T-helper 17 cell (primary cell): ENCODE measurements around the gene AKAP13. TPM values are rescaled to one million over a fixed set of nuclear protein-coding genes. Genes with fewer than 3 reads are reported as not detected.

ENCODE experiments used
- ATAC-seq: fragments of 150-1000 bp; cut with Tn5 transposase; 2 replicates; pipeline ENCODE4 v1.10.0; 2021; ENCODE audit warnings: mild to moderate bottlenecking, moderate library complexity
- DNase-seq, 3 donors: peaks; one replicate each; pipeline versions ENCODE4 v3.0.0 to v3.0.0-alpha.2; 2020 to 2021
- H3K9me3 ChIP-seq: one replicate; pipeline ENCODE4 v1.7.0; 2013; ENCODE audit warnings: low read length, mild to moderate bottlenecking; ENCODE audit not compliant: control insufficient read depth, poor library complexity, severe bottlenecking
- H3K27ac Mint-ChIP-seq: one replicate; pipeline ENCODE4 v1.8.0; 2022; ENCODE audit warnings: mild to moderate bottlenecking, moderate library complexity, mixed read lengths
- H3K27me3 Mint-ChIP-seq: one replicate; pipeline ENCODE4 v1.8.0; 2022; ENCODE audit warnings: mixed read lengths
- H3K36me3 Mint-ChIP-seq: one replicate; pipeline ENCODE4 v1.8.0; 2022; ENCODE audit warnings: low read depth, mixed read lengths
- H3K4me1 Mint-ChIP-seq: one replicate; pipeline ENCODE4 v1.8.0; 2022; ENCODE audit warnings: mild to moderate bottlenecking, mixed read lengths
- H3K4me3 Mint-ChIP-seq: one replicate; pipeline ENCODE4 v1.8.0; 2022; ENCODE audit warnings: mild to moderate bottlenecking, moderate library complexity, mixed read lengths
- total RNA-seq, 4 donors: library from RNA in 2 of 4; stranded (reverse) in 2 of 4; gene quantifications; one replicate each; pipeline ENCODE4 v1.2.3 and lab custom pipeline; 2022 to 2026

The AKAP13 gene
- total RNA-seq, 2 donors from 2014 or later = 426 to 437 TPM

- Mint-ChIP-seq H3K27ac (peak overlapping the region; percentile 98), H3K27me3 (no peaks in the 10 kb centered on the region), H3K4me3 (peak overlapping the region; percentile 93), H3K4me1 (peaks cover 54% of the 10 kb centered on the region), H3K36me3 (no peaks in the 10 kb centered on the region)
- ATAC-seq = no peak
- H3K9me3 ChIP-seq = no peaks in the 10 kb centered on the region
- DNase-seq = no peak
Measured at GRCh38 chr15:85381850-85382751, 1.7 kb downstream of the AKAP13 start.

GRCh38 chr15:85382942-85383341, 2.5 kb downstream of the AKAP13 start:
- peak overlapping the region; percentile 75 for H3K4me3 Mint-ChIP-seq
- no peaks in the 10 kb centered on the region for H3K27me3 Mint-ChIP-seq
- no peak for DNase-seq
- no peaks in the 10 kb centered on the region for H3K9me3 ChIP-seq
- peak overlapping the region; percentile 98 for H3K27ac Mint-ChIP-seq
- H3K36me3 Mint-ChIP-seq = no peaks in the 10 kb centered on the region
- peaks cover 55% of the 10 kb centered on the region for H3K4me1 Mint-ChIP-seq
- ATAC-seq = no peak

- no peaks in the 10 kb centered on the region for H3K27me3 Mint-ChIP-seq
- H3K4me1 Mint-ChIP-seq = peaks cover 53% of the 10 kb centered on the region
- H3K9me3 ChIP-seq = no peaks in the 10 kb centered on the region
- H3K36me3 Mint-ChIP-seq = no peaks in the 10 kb centered on the region
- DNase-seq = no peak
- ATAC-seq = no peak
- no peak overlapping the region for H3K27ac Mint-ChIP-seq
- peak overlapping the region; percentile 75 for H3K4me3 Mint-ChIP-seq
Measured at GRCh38 chr15:85383470-85384148, 3.2 kb downstream of the AKAP13 start.

- no peaks in the 10 kb centered on the region for H3K27me3 Mint-ChIP-seq
- no peaks in the 10 kb centered on the region for H3K9me3 ChIP-seq
- peak overlapping the region; percentile 67 for H3K27ac Mint-ChIP-seq
- H3K4me3 Mint-ChIP-seq = no peak overlapping the region
- H3K36me3 Mint-ChIP-seq = no peaks in the 10 kb centered on the region
- no peak for DNase-seq
- peaks cover 45% of the 10 kb centered on the region for H3K4me1 Mint-ChIP-seq
- ATAC-seq = no peak
Measured at GRCh38 chr15:85386261-85386660, 5.9 kb downstream of the AKAP13 start.

- no peak for ATAC-seq
- no peaks in the 10 kb centered on the region for H3K9me3 ChIP-seq
- Mint-ChIP-seq H3K4me3 (no peak overlapping the region), H3K27ac (no peak overlapping the region), H3K4me1 (peaks cover 37% of the 10 kb centered on the region), H3K36me3 (no peaks in the 10 kb centered on the region), H3K27me3 (no peaks in the 10 kb centered on the region)
- DNase-seq = no peak
Measured at GRCh38 chr15:85388566-85389305, 8.3 kb downstream of the AKAP13 start.

- no peak overlapping the region for H3K4me3 Mint-ChIP-seq
- no peak for ATAC-seq
- no peaks in the 10 kb centered on the region for H3K36me3 Mint-ChIP-seq
- H3K27me3 Mint-ChIP-seq = no peaks in the 10 kb centered on the region
- H3K9me3 ChIP-seq = no peaks in the 10 kb centered on the region
- peaks cover 40% of the 10 kb centered on the region for H3K4me1 Mint-ChIP-seq
- DNase-seq = no peak
- no peak overlapping the region for H3K27ac Mint-ChIP-seq
Measured at GRCh38 chr15:85389306-85389650, 8.9 kb downstream of the AKAP13 start.

- Mint-ChIP-seq H3K36me3 (no peaks in the 10 kb centered on the region), H3K27ac (no peak overlapping the region), H3K4me3 (no peak overlapping the region), H3K27me3 (no peaks in the 10 kb centered on the region), H3K4me1 (peaks cover 43% of the 10 kb centered on the region)
- H3K9me3 ChIP-seq = no peaks in the 10 kb centered on the region
- DNase-seq = no peak
- ATAC-seq = no peak
Measured at GRCh38 chr15:85389772-85390171, 9.4 kb downstream of the AKAP13 start.

GRCh38 chr15:85393210-85393609, 12.8 kb downstream of the AKAP13 start:
- peak overlapping the region; percentile 65 for H3K27ac Mint-ChIP-seq
- no peaks in the 10 kb centered on the region for H3K36me3 Mint-ChIP-seq
- no peak overlapping the region for H3K4me3 Mint-ChIP-seq
- H3K27me3 Mint-ChIP-seq = no peaks in the 10 kb centered on the region
- DNase-seq (no peak), ATAC-seq (no peak)
- H3K9me3 ChIP-seq = no peaks in the 10 kb centered on the region
- H3K4me1 Mint-ChIP-seq = peaks cover 35% of the 10 kb centered on the region

- no peak for ATAC-seq
- DNase-seq = no peak
- Mint-ChIP-seq H3K36me3 (no peaks in the 10 kb centered on the region), H3K27ac (peak overlapping the region; percentile 65), H3K4me3 (peak overlapping the region; percentile 19), H3K27me3 (no peaks in the 10 kb centered on the region), H3K4me1 (peaks cover 39% of the 10 kb centered on the region)
- H3K9me3 ChIP-seq = no peaks in the 10 kb centered on the region
Measured at GRCh38 chr15:85394554-85395333, 14.3 kb downstream of the AKAP13 start.

GRCh38 chr15:85396554-85396953, 16.2 kb downstream of the AKAP13 start:
- DNase-seq (no peak), ATAC-seq (no peak)
- H3K27me3 Mint-ChIP-seq = no peaks in the 10 kb centered on the region
- H3K27ac Mint-ChIP-seq = no peak overlapping the region
- no peak overlapping the region for H3K4me3 Mint-ChIP-seq
- H3K36me3 Mint-ChIP-seq = no peaks in the 10 kb centered on the region
- no peaks in the 10 kb centered on the region for H3K9me3 ChIP-seq
- peaks cover 44% of the 10 kb centered on the region for H3K4me1 Mint-ChIP-seq

GRCh38 chr15:85397151-85397550, 16.7 kb downstream of the AKAP13 start:
- DNase-seq (no peak), ATAC-seq (no peak)
- no peaks in the 10 kb centered on the region for H3K9me3 ChIP-seq
- Mint-ChIP-seq H3K4me3 (no peak overlapping the region), H3K36me3 (no peaks in the 10 kb centered on the region), H3K4me1 (peaks cover 47% of the 10 kb centered on the region), H3K27me3 (no peaks in the 10 kb centered on the region), H3K27ac (no peak overlapping the region)

- H3K9me3 ChIP-seq = no peaks in the 10 kb centered on the region
- H3K4me1 Mint-ChIP-seq = peaks cover 48% of the 10 kb centered on the region
- H3K27me3 Mint-ChIP-seq = no peaks in the 10 kb centered on the region
- no peak overlapping the region for H3K27ac Mint-ChIP-seq
- DNase-seq = no peak
- ATAC-seq = no peak
- no peak overlapping the region for H3K4me3 Mint-ChIP-seq
- no peaks in the 10 kb centered on the region for H3K36me3 Mint-ChIP-seq
Measured at GRCh38 chr15:85397926-85398325, 17.5 kb downstream of the AKAP13 start.

- DNase-seq (no peak), ATAC-seq (no peak)
- Mint-ChIP-seq H3K27ac (no peak overlapping the region), H3K36me3 (no peaks in the 10 kb centered on the region), H3K4me1 (peaks cover 41% of the 10 kb centered on the region), H3K27me3 (no peaks in the 10 kb centered on the region), H3K4me3 (no peak overlapping the region)
- no peaks in the 10 kb centered on the region for H3K9me3 ChIP-seq
Measured at GRCh38 chr15:85398822-85399221, 18.4 kb downstream of the AKAP13 start.
